CD4-positive, alpha-beta T cell treated with Interleukin-17A for 1 hour (primary cell): ENCODE results near the gene CXorf65.
A peak's percentile ranks its signal among the peaks of the same experiment; 100 is the strongest.

Experiments used
- DNase-seq: peaks from one replicate; pipeline ENCODE4 v3.0.0-alpha.2; 2020

Gene CXorf65

GRCh38 chrX:71105628-71106027 lies 912 bp downstream of the CXorf65 start:
- peak; percentile 49 for DNase-seq

DNA sequence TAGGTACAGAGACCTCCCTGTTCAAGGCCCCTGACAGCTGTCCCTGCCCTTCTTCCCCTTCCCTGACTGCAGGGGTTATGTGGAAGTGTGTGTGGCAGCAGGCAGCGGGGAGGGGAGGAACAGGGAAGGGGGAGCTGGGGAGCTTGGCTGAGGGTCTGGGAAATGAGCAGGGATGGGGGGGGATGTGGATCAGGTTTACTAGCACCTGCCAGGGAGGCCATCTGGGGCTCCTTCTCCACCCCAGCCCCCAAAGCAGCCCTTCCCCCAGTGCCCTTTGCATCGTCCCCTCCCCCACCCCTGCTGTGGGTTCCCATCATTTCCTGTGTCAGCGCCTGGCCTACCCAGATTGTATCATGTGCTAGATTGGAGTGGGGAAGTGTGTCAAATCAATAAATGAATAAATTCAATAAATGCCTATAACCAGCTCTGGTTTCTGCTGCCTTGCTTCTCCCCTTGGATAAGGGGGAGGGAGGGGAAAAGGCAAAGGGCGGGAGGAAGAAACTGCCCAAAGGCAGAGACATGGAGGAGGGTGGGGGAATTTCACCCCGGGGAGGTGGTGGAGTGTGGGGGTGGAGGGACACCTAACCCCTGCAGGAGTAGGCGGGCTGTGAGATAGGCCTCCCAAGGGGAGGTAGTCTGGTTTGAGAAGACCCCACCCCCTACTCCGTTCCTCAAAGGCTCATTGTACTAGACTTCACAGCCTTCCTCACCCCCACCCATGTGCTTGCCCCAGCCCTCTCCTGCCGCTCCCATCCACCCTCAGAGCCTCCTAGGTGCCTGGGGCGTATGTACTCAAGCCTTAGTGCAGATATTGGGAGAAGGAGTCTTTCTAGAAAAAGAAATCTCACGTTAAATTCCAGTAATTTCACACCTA lies 3.2 kb downstream of the CXorf65 start:
- peak; percentile 75 for DNase-seq

DNA sequence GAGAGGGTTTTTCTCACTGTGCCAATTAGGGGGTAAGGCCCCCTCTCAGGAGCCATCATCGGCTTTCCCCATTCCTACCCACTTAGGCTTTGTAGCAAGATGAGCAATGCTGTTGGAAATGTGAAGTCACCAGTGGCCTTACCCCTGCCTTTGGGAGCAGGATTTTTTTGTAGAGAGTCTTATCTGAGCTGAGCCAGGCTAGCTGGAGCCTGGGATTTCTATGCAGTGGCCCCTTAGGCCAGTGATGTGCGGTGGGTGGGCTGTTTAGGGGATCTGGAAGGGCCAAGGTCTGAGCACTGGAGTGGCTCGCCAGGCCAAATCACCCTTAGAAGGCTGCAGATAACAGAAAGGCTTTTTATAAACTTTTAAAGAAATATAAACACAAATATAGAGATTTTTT lies 4.2 kb downstream of the CXorf65 start:
- no peak for DNase-seq

DNA sequence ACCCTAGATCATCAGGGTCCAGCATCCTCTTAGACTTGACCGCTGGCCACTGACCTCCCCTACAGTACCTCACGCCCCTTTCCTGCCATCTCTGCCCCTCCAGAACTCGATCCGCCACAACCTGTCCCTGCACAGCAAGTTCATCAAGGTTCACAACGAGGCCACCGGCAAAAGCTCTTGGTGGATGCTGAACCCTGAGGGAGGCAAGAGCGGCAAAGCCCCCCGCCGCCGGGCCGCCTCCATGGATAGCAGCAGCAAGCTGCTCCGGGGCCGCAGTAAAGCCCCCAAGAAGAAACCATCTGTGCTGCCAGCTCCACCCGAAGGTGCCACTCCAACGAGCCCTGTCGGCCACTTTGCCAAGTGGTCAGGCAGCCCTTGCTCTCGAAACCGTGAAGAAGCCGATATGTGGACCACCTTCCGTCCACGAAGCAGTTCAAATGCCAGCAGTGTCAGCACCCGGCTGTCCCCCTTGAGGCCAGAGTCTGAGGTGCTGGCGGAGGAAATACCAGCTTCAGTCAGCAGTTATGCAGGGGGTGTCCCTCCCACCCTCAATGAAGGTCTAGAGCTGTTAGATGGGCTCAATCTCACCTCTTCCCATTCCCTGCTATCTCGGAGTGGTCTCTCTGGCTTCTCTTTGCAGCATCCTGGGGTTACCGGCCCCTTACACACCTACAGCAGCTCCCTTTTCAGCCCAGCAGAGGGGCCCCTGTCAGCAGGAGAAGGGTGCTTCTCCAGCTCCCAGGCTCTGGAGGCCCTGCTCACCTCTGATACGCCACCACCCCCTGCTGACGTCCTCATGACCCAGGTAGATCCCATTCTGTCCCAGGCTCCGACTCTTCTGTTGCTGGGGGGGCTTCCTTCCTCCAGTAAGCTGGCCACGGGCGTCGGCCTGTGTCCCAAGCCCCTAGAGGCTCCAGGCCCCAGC lies 5.7 kb downstream of the CXorf65 start:
- no peak for DNase-seq

GRCh38 chrX:71099736-71100135 lies 6.8 kb downstream of the CXorf65 start:
- DNase-seq: no peak

- DNase-seq: no peak
These were observed 7.5 kb downstream of the CXorf65 start for GRCh38 chrX:71098951-71099506.

DNA sequence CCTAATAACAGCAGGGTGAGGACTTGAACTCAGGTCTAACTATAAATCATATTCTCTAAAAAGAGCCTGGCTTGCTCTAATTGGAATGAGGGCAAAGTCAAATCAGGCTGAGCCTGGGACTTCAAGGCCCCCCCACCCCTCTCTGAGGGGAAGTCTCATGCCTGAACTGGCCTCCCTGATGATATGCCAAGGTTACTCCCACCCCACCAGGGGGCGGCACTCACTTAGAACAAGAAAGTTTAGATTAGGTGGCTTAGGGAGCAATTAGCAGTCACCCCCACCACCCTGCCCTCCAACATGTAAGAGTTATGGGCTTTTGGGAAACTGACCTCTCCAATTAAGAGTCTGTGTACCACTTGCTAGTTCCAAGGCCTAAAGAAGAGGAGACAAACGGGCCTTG lies 8.2 kb downstream of the CXorf65 start:
- DNase-seq: peak; percentile 83

DNA sequence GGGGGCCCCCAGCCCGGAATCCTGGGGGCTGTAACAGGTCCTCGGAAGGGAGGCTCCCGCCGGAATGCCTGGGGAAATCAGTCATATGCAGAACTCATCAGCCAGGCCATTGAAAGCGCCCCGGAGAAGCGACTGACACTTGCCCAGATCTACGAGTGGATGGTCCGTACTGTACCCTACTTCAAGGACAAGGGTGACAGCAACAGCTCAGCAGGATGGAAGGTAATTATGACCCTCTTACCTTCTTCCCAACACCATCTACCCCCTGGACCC lies 9.8 kb downstream of the CXorf65 start:
- no peak for DNase-seq

GRCh38 chrX:71095981-71096759 lies 10.4 kb downstream of the CXorf65 start:
- peak; percentile 83 for DNase-seq

DNA sequence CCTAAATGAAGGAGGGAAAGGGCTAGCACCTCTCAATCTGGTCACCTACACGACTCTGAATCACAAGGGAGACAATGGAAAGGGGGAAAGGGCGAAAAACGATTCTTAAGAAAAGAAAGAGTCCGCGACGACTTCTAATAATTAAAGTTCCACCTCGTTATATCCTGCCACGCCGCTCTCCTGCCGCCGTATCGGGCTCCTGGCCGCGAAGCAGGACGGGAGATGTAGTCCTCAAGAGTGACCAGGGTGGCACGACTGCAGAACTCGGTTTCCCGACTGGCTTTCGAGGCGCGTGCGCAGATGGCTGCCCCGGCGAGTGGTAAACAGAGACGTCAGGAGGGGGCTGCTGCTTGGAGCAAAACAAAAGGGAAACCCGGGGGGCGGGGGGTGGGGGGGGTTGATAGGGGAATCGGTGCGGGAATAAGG lies 11.0 kb downstream of the CXorf65 start, which contains the start of gene FOXO4:
TSS of gene FOXO4 (plus strand) at position 297 of the 426 bp plus-strand sequence. CDS start 678 bp downstream, outside the sequence.
- peak; percentile 93 for DNase-seq

- no peak for DNase-seq
These were observed 11.5 kb downstream of the CXorf65 start for GRCh38 chrX:71095033-71095432.

DNA sequence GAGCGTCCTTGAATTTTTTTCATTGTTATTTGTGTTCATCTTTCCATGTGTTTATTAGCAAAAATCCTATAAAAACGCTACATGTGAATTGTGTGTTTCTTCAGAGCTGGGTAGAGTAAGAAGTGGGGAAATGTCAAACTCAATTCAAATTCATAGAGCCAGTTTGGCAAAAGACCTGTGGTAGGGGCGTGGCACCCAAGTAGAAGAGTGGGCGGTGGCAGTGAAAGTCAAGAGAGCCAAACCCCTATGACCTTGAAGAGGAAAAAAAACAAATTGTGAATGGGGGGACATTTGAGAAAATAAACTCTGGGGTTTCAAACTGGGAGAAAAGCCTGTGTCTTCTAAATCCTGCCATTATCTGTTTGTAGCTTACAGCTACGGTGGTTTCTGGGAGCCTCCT lies 15.3 kb downstream of the CXorf65 start:
- DNase-seq: no peak

- no peak for DNase-seq
These were observed 20.6 kb downstream of the CXorf65 start for GRCh38 chrX:71085900-71086299.

DNA sequence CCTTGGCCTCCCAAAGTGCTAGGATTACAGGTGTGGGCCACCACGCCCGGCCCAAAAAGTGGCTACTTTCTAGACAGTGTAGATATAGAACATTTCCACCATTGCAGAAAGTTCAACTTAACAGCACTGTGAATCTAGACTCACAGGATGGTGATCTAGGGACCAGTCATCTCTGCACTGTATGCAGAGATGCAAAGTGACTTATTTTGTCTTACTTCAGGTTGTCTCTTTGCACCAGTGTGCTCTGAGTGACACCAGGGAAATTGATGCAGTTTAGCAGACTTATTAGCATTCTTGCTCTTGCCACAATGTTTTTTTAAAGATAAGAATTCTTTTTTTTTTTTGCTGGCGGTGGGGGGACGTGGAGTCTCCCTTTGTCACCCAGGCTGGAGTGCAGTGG lies 23.7 kb downstream of the CXorf65 start:
- no peak for DNase-seq

DNA sequence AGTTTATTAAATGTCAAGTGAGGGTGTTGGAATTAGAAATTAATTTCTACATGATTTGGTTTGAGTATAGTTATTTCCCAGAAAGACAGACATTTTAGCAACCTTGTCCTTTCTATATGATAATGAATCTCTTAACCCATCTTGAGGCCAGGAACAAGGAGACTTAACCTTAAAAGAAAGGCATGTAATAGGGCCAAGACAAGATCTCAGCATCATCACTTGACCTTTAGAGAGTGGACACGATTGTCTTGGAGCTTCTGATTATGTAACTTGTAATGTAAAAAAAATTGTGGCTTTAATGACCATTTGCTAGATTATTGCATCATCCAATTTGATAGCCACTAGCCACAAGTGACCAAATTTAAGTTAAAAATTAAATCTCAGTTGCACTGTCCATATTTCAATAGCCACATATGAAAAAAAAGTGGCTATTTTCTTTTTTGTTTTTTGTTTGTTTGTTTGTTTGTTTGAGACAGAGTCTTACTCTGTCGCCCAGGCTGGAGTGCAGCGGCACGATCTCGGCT lies 24.4 kb downstream of the CXorf65 start:
- no peak for DNase-seq

DNA sequence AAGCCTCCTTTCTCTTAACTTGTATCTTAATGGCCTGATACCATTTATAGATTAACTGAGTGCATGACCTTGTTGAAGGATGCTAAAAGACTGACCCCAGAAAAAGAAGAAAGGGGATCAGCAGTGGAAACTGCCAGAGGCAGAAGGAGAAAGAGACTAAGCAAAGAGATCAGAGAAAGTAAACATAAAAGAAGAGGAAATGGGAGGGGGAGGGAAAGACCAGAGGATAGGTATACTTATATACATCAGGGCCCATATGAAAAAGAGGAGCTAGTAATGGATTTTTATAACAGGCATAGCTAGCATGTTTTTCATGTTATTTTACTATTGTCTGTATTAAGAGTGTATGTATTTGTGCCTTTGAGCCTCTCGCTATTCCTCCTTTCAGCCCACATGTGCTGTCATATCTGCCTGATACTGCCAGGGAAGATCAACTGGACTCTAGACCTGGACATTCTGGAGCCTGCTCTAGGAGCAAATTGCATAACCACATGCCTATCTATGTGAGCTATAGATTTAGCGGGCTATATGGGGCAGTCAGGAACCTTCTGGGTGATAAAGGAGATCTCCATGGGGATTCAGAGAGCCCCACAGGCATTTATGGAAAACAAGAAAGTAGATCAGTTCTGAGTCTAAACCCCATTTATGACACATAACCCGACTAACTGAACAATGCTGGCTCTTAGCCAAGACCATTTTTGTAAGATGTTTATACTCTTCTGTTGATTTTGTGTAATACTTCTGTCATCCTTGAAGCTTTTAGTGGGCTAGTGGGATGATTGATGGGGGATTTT lies 25.0 kb downstream of the CXorf65 start:
- DNase-seq: no peak

GRCh38 chrX:71070531-71070930 lies 36.0 kb downstream of the CXorf65 start:
- DNase-seq: no peak

- peak; percentile 95 for DNase-seq
These were observed 38.3 kb downstream of the CXorf65 start, which contains the start of gene SNX12 for GRCh38 chrX:71068044-71068918. SNX12 (minus strand) TSS chrX:71068334; CDS start chrX:71068306, 28 bp downstream.

- no peak for DNase-seq
These were observed 38.9 kb downstream of the CXorf65 start for GRCh38 chrX:71067712-71068043.

- no peak for DNase-seq
These were observed 39.5 kb downstream of the CXorf65 start for GRCh38 chrX:71067089-71067488.

DNA sequence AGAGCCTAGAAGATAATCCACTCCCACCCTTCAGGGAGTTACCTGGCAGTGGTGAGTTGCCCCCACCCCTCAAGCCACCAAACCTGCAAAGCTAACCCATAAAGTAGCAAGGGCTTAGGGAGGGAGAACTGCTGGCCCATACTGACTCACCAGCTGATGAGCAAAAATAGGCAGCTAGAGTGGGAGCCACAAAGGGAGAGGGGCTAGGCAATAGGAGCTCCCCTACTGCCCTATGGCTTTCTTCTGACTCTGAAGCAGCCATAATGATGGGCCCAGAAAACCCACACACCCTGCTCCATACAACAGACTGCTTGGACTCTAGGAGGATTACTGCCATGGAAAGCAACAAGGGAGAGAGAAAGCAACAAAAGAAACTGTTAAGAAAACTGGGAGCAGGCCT lies 46.4 kb downstream of the CXorf65 start:
- no peak for DNase-seq
